ENCODE data around the gene TIAM1.

TIAM1 gene

GRCh38 chr21:31201144-31201543 lies 142.9 kb downstream of the TIAM1 start:
- DNase-seq, result no peak

GRCh38 chr21:31198575-31198974 lies 145.5 kb downstream of the TIAM1 start:
- no peak for DNase-seq

- no peak for DNase-seq
These were observed 147.3 kb downstream of the TIAM1 start for GRCh38 chr21:31196724-31197123.

GRCh38 chr21:31195334-31196015 lies 148.6 kb downstream of the TIAM1 start:
- DNase-seq, result no peak

GRCh38 chr21:31194510-31195293 lies 149.4 kb downstream of the TIAM1 start:
- DNase-seq, result no peak

GRCh38 chr21:31193761-31194160 lies 150.3 kb downstream of the TIAM1 start:
- no peak for DNase-seq

GRCh38 chr21:31191553-31191952 lies 152.5 kb downstream of the TIAM1 start:
- no peak for DNase-seq

GRCh38 chr21:31190516-31190915 lies 153.5 kb downstream of the TIAM1 start:
- no peak for DNase-seq

- no peak for DNase-seq
These were observed 156.6 kb downstream of the TIAM1 start for GRCh38 chr21:31187499-31187898.

GRCh38 chr21:31186916-31187315 lies 157.1 kb downstream of the TIAM1 start:
- peak; percentile 37 for DNase-seq

- DNase-seq, result peak; percentile 50
These were observed 158.4 kb downstream of the TIAM1 start for GRCh38 chr21:31185663-31186062.

- DNase-seq, result no peak
These were observed 159.2 kb downstream of the TIAM1 start for GRCh38 chr21:31184876-31185275.

GRCh38 chr21:31184459-31184858 lies 159.6 kb downstream of the TIAM1 start:
- peak; percentile 78 for DNase-seq

- peak; percentile 80 for DNase-seq
These were observed 161.6 kb downstream of the TIAM1 start for GRCh38 chr21:31182231-31183140.

- peak; percentile 70 for DNase-seq
These were observed 162.8 kb downstream of the TIAM1 start for GRCh38 chr21:31181082-31181750.

- DNase-seq, result peak; percentile 57
These were observed 163.6 kb downstream of the TIAM1 start for GRCh38 chr21:31180256-31181081.

GRCh38 chr21:31176725-31177124 lies 167.3 kb downstream of the TIAM1 start:
- peak; percentile 40 for DNase-seq

GRCh38 chr21:31176080-31176551 lies 167.9 kb downstream of the TIAM1 start:
- no peak for DNase-seq

- DNase-seq, result peak; percentile 66
These were observed 170.0 kb downstream of the TIAM1 start for GRCh38 chr21:31173881-31174555.

GRCh38 chr21:31172328-31172727 lies 171.7 kb downstream of the TIAM1 start:
- no peak for DNase-seq

Data from CD4-positive, alpha-beta T cell treated with Interleukin-17A for 4 hours (primary cell).